H1 (cell line): ENCODE data around the gene CMPK2. TPM values are rescaled to one million over a fixed set of nuclear protein-coding genes. Genes with fewer than 3 reads are reported as not detected.

Experiments used
- CTCF ChIA-PET: fragments of 300-600 bp; sonication (Branson Sonifier 250); formaldehyde crosslinking; loops from one replicate; lab custom pipeline; 2021; ENCODE audit not compliant: partially characterized antibody; lab: Charles Lee
- POLR2A ChIA-PET: fragments of 300-600 bp; sonication (Branson Sonifier 250); formaldehyde crosslinking; loops from one replicate; lab custom pipeline; 2021; ENCODE audit warnings: inconsistent platforms; ENCODE audit not compliant: partially characterized antibody; lab: Charles Lee
- DNase-seq, 2 experiments: peaks; one replicate each; pipeline versions ENCODE4 v3.0.0 to v3.0.0-alpha.2; 2010 to 2022; ENCODE audit warnings: low spot score in 2 of 2, low read depth in 1 of 2, mixed read lengths in 1 of 2
- FAIRE-seq: peaks from 2 replicates; lab custom pipeline; 2011; peaks lifted over from hg19 to GRCh38; lab: Jason Lieb, UNC
- H2AFZ ChIP-seq: 2 replicates; pipeline ENCODE4 v1.8.1; 2012; ENCODE audit warnings: low read length, inconsistent platforms
- H2AK5ac ChIP-seq: 2 replicates; pipeline ENCODE4 v1.6.1; 2013; ENCODE audit warnings: low read depth, low read length
- H2BK120ac ChIP-seq: replicated peaks from 2 replicates; pipeline ENCODE3; 2013; ENCODE audit warnings: low read depth, low read length, inconsistent platforms
- H2BK12ac ChIP-seq: 2 replicates; pipeline ENCODE4 v1.6.1; 2013; ENCODE audit warnings: low read depth, low read length
- H2BK15ac ChIP-seq: 2 replicates; pipeline ENCODE4 v1.6.1; 2013; ENCODE audit warnings: low read length
- H2BK20ac ChIP-seq: 2 replicates; pipeline ENCODE4 v1.6.1; 2013; ENCODE audit warnings: low read length
- H2BK5ac ChIP-seq: 2 replicates; pipeline ENCODE4 v1.6.1; 2013; ENCODE audit warnings: low read depth, low read length
- H3K14ac ChIP-seq: 2 replicates; pipeline ENCODE4 v1.6.1; 2013; ENCODE audit warnings: inconsistent platforms; ENCODE audit not compliant: insufficient read length
- H3K18ac ChIP-seq: 2 replicates; pipeline ENCODE4 v1.6.1; 2013; ENCODE audit warnings: low read length; ENCODE audit errors: extremely low read depth
- H3K23ac ChIP-seq: 2 replicates; pipeline ENCODE4 v1.6.1; 2013; ENCODE audit warnings: inconsistent platforms; ENCODE audit not compliant: insufficient read length
- H3K23me2 ChIP-seq: 2 replicates; pipeline ENCODE4 v1.6.1; 2013; ENCODE audit warnings: low read depth, low read length
- H3K27ac ChIP-seq: 2 replicates; pipeline ENCODE4 v1.6.1; 2011; ENCODE audit warnings: low read depth, low read length, inconsistent platforms
- H3K27me3 ChIP-seq, 4 experiments: replicated peaks in 1 of 4; 1 replicate in 1 of 4; 2 replicates in 3 of 4; pipeline versions ENCODE4 v1.6.1 to v1.8.1; 2011 to 2013; ENCODE audit warnings: low read length in 3 of 4, mild to moderate bottlenecking in 3 of 4, inconsistent platforms in 2 of 4, mixed read lengths in 2 of 4, moderate library complexity in 1 of 4; ENCODE audit not compliant: control insufficient read depth in 3 of 4, insufficient read depth in 3 of 4; ENCODE audit errors: extremely low read depth in 1 of 4
- H3K36me3 ChIP-seq, 4 experiments: 2 replicates each; pipeline versions ENCODE4 v1.6.1 to v1.8.1; 2011 to 2013; ENCODE audit warnings: mild to moderate bottlenecking in 4 of 4, low read length in 3 of 4, moderate library complexity in 2 of 4, control low read depth in 1 of 4, inconsistent platforms in 1 of 4; ENCODE audit not compliant: insufficient read depth in 4 of 4, control insufficient read depth in 2 of 4
- H3K4ac ChIP-seq: replicated peaks from 2 replicates; pipeline ENCODE3; 2013; ENCODE audit warnings: low read length, low read depth, mixed read lengths, inconsistent platforms; ENCODE audit not compliant: insufficient read length
- H3K4me1 ChIP-seq, 4 experiments: replicated peaks in 1 of 4; 1 replicate in 1 of 4; 2 replicates in 3 of 4; pipeline versions ENCODE4 v1.6.1 to v1.8.1; 2011 to 2013; ENCODE audit warnings: low read length in 3 of 4, inconsistent platforms in 2 of 4, mixed read lengths in 1 of 4; ENCODE audit not compliant: insufficient read depth in 4 of 4, control insufficient read depth in 3 of 4
- H3K4me2 ChIP-seq, 2 experiments: 2 replicates each; pipeline versions ENCODE4 v1.6.1 to v1.8.1; 2011 to 2013; ENCODE audit warnings: low read depth in 2 of 2, low read length in 2 of 2, control low read depth in 1 of 2, inconsistent platforms in 1 of 2, mild to moderate bottlenecking in 1 of 2; ENCODE audit not compliant: insufficient read depth in 1 of 2
- H3K4me3 ChIP-seq, 4 experiments: fragments of 200-600, 300-600 bp in 1 of 4; sonication (generic), shearing (Covaris generic), sonication (Bioruptor Twin) in 1 of 4; 2 replicates each; pipeline versions ENCODE4 v1.5.1 to v1.8.1; 2011 to 2016; ENCODE audit warnings: low read length in 4 of 4, low read depth in 3 of 4, control low read depth in 2 of 4, inconsistent platforms in 2 of 4, mild to moderate bottlenecking in 2 of 4, mixed read lengths in 1 of 4, moderate library complexity in 1 of 4; ENCODE audit not compliant: insufficient read depth in 2 of 4; ENCODE audit errors: extremely low read depth in 1 of 4
- H3K56ac ChIP-seq: replicated peaks from 2 replicates; pipeline ENCODE3; 2013; ENCODE audit warnings: low read depth, mild to moderate bottlenecking, mixed read lengths, low read length, inconsistent platforms; ENCODE audit not compliant: insufficient read length
- H3K79me1 ChIP-seq: 2 replicates; pipeline ENCODE4 v1.6.1; 2013; ENCODE audit warnings: low read depth, low read length, control low read depth
- H3K79me2 ChIP-seq, 2 experiments: 2 replicates each; pipeline versions ENCODE4 v1.6.1 to v1.8.1; 2012 to 2013; ENCODE audit warnings: low read length in 2 of 2, mild to moderate bottlenecking in 2 of 2, inconsistent platforms in 1 of 2; ENCODE audit not compliant: insufficient read depth in 2 of 2, control insufficient read depth in 1 of 2
- H3K9ac ChIP-seq, 4 experiments: replicated peaks in 1 of 4; 1 replicate in 1 of 4; 2 replicates in 3 of 4; pipeline versions ENCODE4 v1.6.1 to v1.8.1; 2011 to 2013; ENCODE audit warnings: low read depth in 3 of 4, low read length in 3 of 4, control low read depth in 2 of 4, mild to moderate bottlenecking in 2 of 4, moderate library complexity in 2 of 4, inconsistent platforms in 1 of 4; ENCODE audit errors: extremely low read depth in 1 of 4
- H3K9me3 ChIP-seq, 2 experiments: 2 replicates each; pipeline versions ENCODE4 v1.6.1 to v1.8.1; 2012 to 2013; ENCODE audit warnings: mild to moderate bottlenecking in 2 of 2, moderate library complexity in 2 of 2, control low read depth in 1 of 2, inconsistent platforms in 1 of 2, low read depth in 1 of 2, low read length in 1 of 2, mixed read lengths in 1 of 2; ENCODE audit not compliant: insufficient read depth in 2 of 2
- H4K20me1 ChIP-seq, 2 experiments: replicated peaks in 1 of 2; 2 replicates each; pipeline versions ENCODE3 to v1.8.1; 2011 to 2013; ENCODE audit warnings: inconsistent platforms in 2 of 2, low read length in 2 of 2, mild to moderate bottlenecking in 1 of 2; ENCODE audit not compliant: insufficient read depth in 2 of 2, control insufficient read depth in 1 of 2
- H4K5ac ChIP-seq: 2 replicates; pipeline ENCODE4 v1.6.1; 2013; ENCODE audit warnings: low read length, low read depth, mixed read lengths, inconsistent platforms; ENCODE audit not compliant: insufficient read length
- H4K8ac ChIP-seq: 2 replicates; pipeline ENCODE4 v1.8.0; 2013; ENCODE audit warnings: mild to moderate bottlenecking, moderate library complexity, low read length, inconsistent platforms; ENCODE audit not compliant: insufficient read depth; ENCODE audit errors: extremely low read depth
- H4K91ac ChIP-seq: replicated peaks from 2 replicates; pipeline ENCODE3; 2013; ENCODE audit warnings: low read length, mixed read lengths, inconsistent platforms; ENCODE audit not compliant: insufficient read length
- ZNF274 ChIP-seq: IDR thresholded peaks from 2 replicates; pipeline ENCODE4 v1.7.0; 2012; ENCODE audit warnings: low read length, borderline replicate concordance; ENCODE audit errors: extremely low read depth
- WGBS, 2 experiments: shearing (Covaris generic) in 1 of 2; methylation state at CpG; one replicate each; pipeline versions ENCODE4 v1.1.6 to v1.1.7; 2013 to 2015; ENCODE audit warnings: low lambda C conversion rate in 2 of 2, mixed read lengths in 2 of 2, inconsistent platforms in 1 of 2, low coverage in 1 of 2, missing lambda C conversion rate in 1 of 2; ENCODE audit not compliant: insufficient replicate concordance in 2 of 2, insufficient coverage in 1 of 2, insufficient read length in 1 of 2; ENCODE audit errors: extremely low coverage in 1 of 2, missing lambda C conversion rate in 1 of 2; 5-methylcytosine and 5-hydroxymethylcytosine counted together
- polyA plus RNA-seq, 7 experiments: library from polyadenylated mRNA; depleted of rRNA in 3 of 7; stranded (reverse) in 5 of 7; unstranded in 2 of 7; fragments of >200 nt in 5 of 7; fragments of 200-250 nt in 2 of 7; gene quantifications; 1 replicate in 5 of 7; 2 replicates in 1 of 7; 4 replicates in 1 of 7; pipeline versions ENCODE4 v1.2.1 to v1.2.3, GENCODE V29; 2011 to 2013; ENCODE audit warnings: missing spikeins in 2 of 7, mixed read lengths in 2 of 7
- total RNA-seq: library from RNA; stranded (reverse); fragmentation: NEBNext Ultra II Directional; extraction: Animal tissue kit (Norgen Biotek cat#: 25700); gene quantifications from 2 replicates; pipeline ENCODE4 v1.2.1, GENCODE V29; 2021

CMPK2 gene
- total and polyA plus RNA-seq, 2 of the 8 experiments (the other 6 are each of a cell fraction or from before 2014, with no cell fraction given), result 0.28 to 0.53 TPM

DNA sequence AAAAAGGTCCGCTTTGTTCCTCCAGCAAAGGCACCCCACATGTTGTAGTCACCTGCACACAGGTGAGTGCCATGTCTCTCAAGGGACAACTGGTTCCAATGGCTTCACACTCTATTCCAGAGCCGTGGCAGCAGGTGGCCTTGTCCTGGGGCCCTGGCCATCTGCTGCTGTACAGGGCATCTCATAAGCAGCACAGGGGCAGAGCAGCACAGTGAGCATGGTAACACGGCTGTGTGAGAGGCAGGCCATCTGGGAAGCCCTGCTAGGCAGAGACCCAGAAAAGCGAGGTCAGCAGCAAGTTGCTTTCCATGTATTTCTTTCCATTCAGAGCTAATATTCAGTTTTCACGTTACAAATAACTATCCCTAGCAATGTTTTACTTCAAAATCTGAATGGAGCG is 54.7 kb downstream of the CMPK2 start:
- H3K56ac ChIP-seq, result no peak overlapping the region
- DNase-seq, result no peak
- H2BK5ac ChIP-seq, result no peak overlapping the region
- no peaks in the 10 kb centered on the region for H3K79me2 ChIP-seq
- no peak overlapping the region for H2BK120ac ChIP-seq
- no peak overlapping the region for H3K4me2 ChIP-seq
- FAIRE-seq, result no peak
- ChIA-PET CTCF (interaction anchor here (2.8 to 3.7 kb wide), 2 partner anchors 14 to 18 kb away, joined by 14 to 23 read pairs; no protein-coding TSS in a partner anchor), POLR2A (no interaction called here)
- no peak overlapping the region for H3K18ac ChIP-seq
- H2AFZ ChIP-seq, result no peak overlapping the region
- no peak overlapping the region for H4K91ac ChIP-seq
- H2AK5ac ChIP-seq, result no peak overlapping the region; the same call in 1 of the 2 replicates
- H4K5ac ChIP-seq, result no peak overlapping the region
- H3K27me3 ChIP-seq, result peaks cover 0 to 20% (median 5%) of the 10 kb centered on the region in 4 experiments; a peak in 4 of 7 replicates
- H3K4me1 ChIP-seq, result peaks cover 3 to 17% (median 13%) of the 10 kb centered on the region in 4 experiments
- H4K20me1 ChIP-seq, result no peaks in the 10 kb centered on the region
- H3K23ac ChIP-seq, result no peak overlapping the region
- no peak overlapping the region for H2BK12ac ChIP-seq
- no peak overlapping the region for H2BK15ac ChIP-seq
- H3K36me3 ChIP-seq, result no peaks in the 10 kb centered on the region
- H3K23me2 ChIP-seq, result peaks cover 2% of the 10 kb centered on the region; the same call in 1 of the 2 replicates
- no peak overlapping the region for H3K9ac ChIP-seq
- WGBS, 2 experiments, result 83% methylated on average over 6 of the region's 6 CpGs; no CpG with 5 or more reads in 1 of the 2 experiments
- H3K79me1 ChIP-seq, result no peaks in the 10 kb centered on the region
- no peak overlapping the region for H3K4ac ChIP-seq
- H4K8ac ChIP-seq, result no peak overlapping the region; the same call in 1 of the 2 replicates
- no peak overlapping the region for H3K14ac ChIP-seq
- H3K27ac ChIP-seq, result no peak overlapping the region
- H2BK20ac ChIP-seq, result no peak overlapping the region
- H3K4me3 ChIP-seq, result no peak overlapping the region
- H3K9me3 ChIP-seq, result no peaks in the 10 kb centered on the region; a peak in 1 of 4 replicates
- no peak for TF ChIP-seq ZNF274
